IMR-90 (cell line): ENCODE data around the gene STK36. TPM values are rescaled to one million over a fixed set of nuclear protein-coding genes. Genes with fewer than 3 reads are reported as not detected.

Experiments used
- ATAC-seq: fragments of 200-7000 bp; cut with Tn5 transposase; 2 replicates; pipeline ENCODE4 v1.9.1; 2020; ENCODE audit warnings: low read depth, mild to moderate bottlenecking, moderate library complexity
- BruUV-seq: library from RNA; stranded (reverse); fragments of 400-500 nt; replicated peaks from 2 replicates; lab custom pipeline; 2021; lab: Mats Ljungman, UMichigan
- CTCF ChIA-PET: fragments of 300-600 bp; formaldehyde crosslinking; extraction: SDS; loops from one replicate; lab custom pipeline; 2021; ENCODE audit warnings: antibody characterized with exemption; lab: Yijun Ruan, JAX
- POLR2A ChIA-PET: fragments of 300-600 bp; sonication (Branson Sonifier 250); formaldehyde crosslinking; loops from one replicate; lab custom pipeline; 2022; ENCODE audit warnings: antibody characterized with exemption; ENCODE audit not compliant: unreplicated experiment; lab: Charles Lee
- DNase-seq: peaks from one replicate; pipeline ENCODE4 v3.0.0; 2013
- H2AFZ ChIP-seq: replicated peaks from 2 replicates; pipeline ENCODE3; 2013; ENCODE audit warnings: low read length, mild to moderate bottlenecking; ENCODE audit not compliant: poor library complexity
- H2AK5ac ChIP-seq: 2 replicates; pipeline ENCODE4 v1.6.1; 2013; ENCODE audit warnings: low read depth, low read length, inconsistent platforms
- H2AK9ac ChIP-seq: replicated peaks from 2 replicates; pipeline ENCODE3; 2013; ENCODE audit warnings: mild to moderate bottlenecking, low read depth, low read length, moderate library complexity; ENCODE audit not compliant: poor library complexity
- H2BK120ac ChIP-seq: 2 replicates; pipeline ENCODE4 v1.6.1; 2013; ENCODE audit warnings: low read depth, low read length, inconsistent platforms
- H2BK15ac ChIP-seq: 3 replicates; pipeline ENCODE4 v1.6.1; 2013; ENCODE audit warnings: low read depth, low read length, inconsistent platforms
- H2BK20ac ChIP-seq: 2 replicates; pipeline ENCODE4 v1.6.1; 2013; ENCODE audit warnings: low read depth, mild to moderate bottlenecking, inconsistent platforms, low read length, moderate library complexity
- H2BK5ac ChIP-seq: 2 replicates; pipeline ENCODE4 v1.6.1; 2013; ENCODE audit warnings: mild to moderate bottlenecking, low read depth, low read length, inconsistent platforms; ENCODE audit not compliant: poor library complexity, severe bottlenecking
- H3K14ac ChIP-seq: replicated peaks from 2 replicates; pipeline ENCODE4 v1.6.1; 2013; ENCODE audit warnings: low read depth, low read length, inconsistent platforms
- H3K18ac ChIP-seq: 2 replicates; pipeline ENCODE4 v1.6.1; 2013; ENCODE audit warnings: low read depth, low read length, control low read depth
- H3K23ac ChIP-seq: 2 replicates; pipeline ENCODE4 v1.6.1; 2013; ENCODE audit warnings: low read depth, low read length, inconsistent platforms
- H3K27ac ChIP-seq: 2 replicates; pipeline ENCODE4 v1.5.1; 2013; ENCODE audit warnings: mild to moderate bottlenecking, control low read depth, low read length; ENCODE audit not compliant: insufficient read depth
- H3K27me3 ChIP-seq: 2 replicates; pipeline ENCODE4 v1.6.1; 2013; ENCODE audit warnings: low read length; ENCODE audit not compliant: control insufficient read depth, insufficient read depth
- H3K36me3 ChIP-seq: 2 replicates; pipeline ENCODE4 v1.6.1; 2013; ENCODE audit warnings: low read length, mixed read lengths; ENCODE audit not compliant: control insufficient read depth, insufficient read depth
- H3K4ac ChIP-seq: 2 replicates; pipeline ENCODE4 v1.6.1; 2013; ENCODE audit warnings: low read depth, low read length, inconsistent platforms
- H3K4me1 ChIP-seq: 2 replicates; pipeline ENCODE4 v1.6.1; 2013; ENCODE audit warnings: low read length, mixed read lengths; ENCODE audit not compliant: control insufficient read depth, insufficient read depth
- H3K4me2 ChIP-seq: 2 replicates; pipeline ENCODE4 v1.6.1; 2013; ENCODE audit warnings: low read depth, mild to moderate bottlenecking, control low read depth, low read length, moderate library complexity
- H3K4me3 ChIP-seq: 2 replicates; pipeline ENCODE4 v1.5.1; 2013; ENCODE audit warnings: low read depth, mild to moderate bottlenecking, control low read depth, low read length, moderate library complexity; ENCODE audit not compliant: insufficient read depth
- H3K56ac ChIP-seq: 2 replicates; pipeline ENCODE4 v1.6.1; 2013; ENCODE audit warnings: low read length, inconsistent platforms; ENCODE audit not compliant: insufficient read depth; ENCODE audit errors: extremely low read depth
- H3K79me1 ChIP-seq, 2 experiments: 2 replicates each; pipeline ENCODE4 v1.6.1; 2013; ENCODE audit warnings: low read length in 2 of 2, inconsistent platforms in 1 of 2, low read depth in 1 of 2
- H3K9ac ChIP-seq: 2 replicates; pipeline ENCODE4 v1.6.1; 2013; ENCODE audit warnings: low read depth, low read length, control low read depth
- H3K9me1 ChIP-seq: 2 replicates; pipeline ENCODE4 v1.6.1; 2013; ENCODE audit warnings: low read length, inconsistent platforms; ENCODE audit not compliant: insufficient read depth
- H3K9me3 ChIP-seq: 2 replicates; pipeline ENCODE4 v1.6.1; 2013; ENCODE audit warnings: low read length; ENCODE audit not compliant: control insufficient read depth, insufficient read depth
- H4K20me1 ChIP-seq: 2 replicates; pipeline ENCODE4 v1.6.1; 2013; ENCODE audit warnings: low read length, inconsistent platforms; ENCODE audit not compliant: insufficient read depth
- H4K5ac ChIP-seq: 2 replicates; pipeline ENCODE4 v1.6.1; 2013; ENCODE audit warnings: mild to moderate bottlenecking, low read depth, low read length, control low read depth
- H4K8ac ChIP-seq, 2 experiments: 2 replicates each; pipeline ENCODE4 v1.6.1; 2013; ENCODE audit warnings: low read depth in 2 of 2, low read length in 2 of 2, control low read depth in 1 of 2, inconsistent platforms in 1 of 2
- H4K91ac ChIP-seq: 2 replicates; pipeline ENCODE4 v1.6.1; 2013; ENCODE audit warnings: low read depth, low read length, inconsistent platforms; ENCODE audit not compliant: insufficient read depth
- BHLHE40 ChIP-seq: fragments of 150-350 bp; IDR thresholded peaks from 2 replicates; pipeline ENCODE4 v1.6.1; 2016; ENCODE audit warnings: mild to moderate bottlenecking, low read depth, low read length
- CEBPB ChIP-seq: IDR thresholded peaks from 2 replicates; pipeline ENCODE4 v1.6.1; 2012; ENCODE audit warnings: low read depth, low read length, improper control_type of control experiment
- CHD1 ChIP-seq: IDR thresholded peaks from 2 replicates; pipeline ENCODE4 v1.6.1; 2012; ENCODE audit warnings: low read depth, low read length, improper control_type of control experiment
- ELK1 ChIP-seq: fragments of 150-350 bp; IDR thresholded peaks from 2 replicates; pipeline ENCODE4 v1.6.1; 2016; ENCODE audit warnings: low read depth, mild to moderate bottlenecking, low read length, moderate library complexity, borderline replicate concordance
- MAFK ChIP-seq: IDR thresholded peaks from 2 replicates; pipeline ENCODE4 v1.6.1; 2012; ENCODE audit warnings: low read depth, low read length, improper control_type of control experiment
- MAZ ChIP-seq: IDR thresholded peaks from 2 replicates; pipeline ENCODE4 v1.6.1; 2012; ENCODE audit warnings: low read depth, mild to moderate bottlenecking, low read length, improper control_type of control experiment, moderate library complexity, borderline replicate concordance
- POLR2A ChIP-seq: IDR thresholded peaks from 2 replicates; pipeline ENCODE4 v1.6.1; 2012; ENCODE audit warnings: mild to moderate bottlenecking, low read depth, low read length
- RFX5 ChIP-seq: IDR thresholded peaks from 2 replicates; pipeline ENCODE4 v1.8.0; 2012; ENCODE audit warnings: low read depth, mild to moderate bottlenecking, low read length, moderate library complexity
- SMC3 ChIP-seq: fragments of 150-350 bp; IDR thresholded peaks from 2 replicates; pipeline ENCODE4 v1.6.1; 2016; ENCODE audit warnings: low read depth, mild to moderate bottlenecking, antibody characterized with exemption, low read length, moderate library complexity
- USF2 ChIP-seq: fragments of 150-350 bp; IDR thresholded peaks from 2 replicates; pipeline ENCODE4 v1.6.1; 2017; ENCODE audit warnings: mild to moderate bottlenecking, antibody characterized with exemption, low read length, low read depth
- WGBS, 2 experiments: methylation state at CpG; one replicate each; pipeline versions ENCODE4 v1.1.5 to v1.1.7; 2013; ENCODE audit warnings: missing lambda C conversion rate in 2 of 2; ENCODE audit not compliant: insufficient read length in 1 of 2; ENCODE audit errors: extremely low coverage in 2 of 2; 5-methylcytosine and 5-hydroxymethylcytosine counted together
- dilution Hi-C: fragments of 300-500 bp; cut with HindIII; formaldehyde crosslinking; loops from one replicate; pipeline ENCODE4 v1.14.3; 2018; ENCODE audit warnings: low sequenced_read_pairs; ENCODE audit not compliant: unreplicated experiment
- in situ Hi-C: fragments of 300-500 bp; cut with MboI; formaldehyde crosslinking; loops from 3 replicates; pipeline ENCODE4 v1.14.3; 2019; ENCODE audit warnings: low sequenced_read_pairs, inconsistent platforms, mixed read lengths
- intact Hi-C: fragments of 100-400 bp; cut with micrococcal nuclease; formaldehyde crosslinking; loops from 2 replicates; pipeline ENCODE4 v1.10.0; 2022
- polyA plus RNA-seq, 3 experiments: library from polyadenylated mRNA; depleted of rRNA; stranded (reverse); fragments of >200 nt; gene quantifications; 2 replicates each; pipeline ENCODE4 v1.2.3, GENCODE V29; 2012; ENCODE audit warnings: low replicate concordance in 1 of 3
- total RNA-seq: library from RNA; depleted of rRNA; stranded (reverse); fragments of >200 nt; gene quantifications from 2 replicates; pipeline ENCODE4 v1.2.3, GENCODE V29; 2012

STK36 gene
- total and polyA plus RNA-seq, 2 of the 4 experiments (the other 2 are of a cell fraction): 17.6 to 44.5 TPM

GRCh38 chr2:218644721-218645120 is 27.2 kb upstream of the STK36 start:
- no CpG with 5 or more reads among the region's 11 CpGs for WGBS, 2 experiments
- no peak for DNase-seq
- POLR2A ChIA-PET: no interaction called here

More at GRCh38 chr2:218644721-218645120, 27.2 kb upstream of the STK36 start:
- peak overlapping the region; percentile 7 for H2BK5ac ChIP-seq
- no peak overlapping the region for H4K8ac ChIP-seq
- no peak overlapping the region for H3K9ac ChIP-seq
- ATAC-seq: no peak
- H2AK9ac ChIP-seq: peak overlapping the region; percentile 35
- H3K27me3 ChIP-seq: no peaks in the 10 kb centered on the region
- intact Hi-C loops: loop anchor here (5.0 to 10.0 kb wide), 2 partner anchors 170 to 352 kb away; partner anchors contain the start of gene TMBIM1
- no peak overlapping the region for H3K18ac ChIP-seq
- in situ Hi-C loops: no loop called here
- H4K91ac ChIP-seq: no peak overlapping the region
- no peaks in the 10 kb centered on the region for H3K9me1 ChIP-seq
- no TSS peak for BruUV-seq
- no peak overlapping the region for H2AFZ ChIP-seq
- dilution Hi-C loops: no loop called here
- no peak overlapping the region for H3K14ac ChIP-seq
- H3K36me3 ChIP-seq: peaks cover 72% of the 10 kb centered on the region
- H3K4me2 ChIP-seq: no peak overlapping the region
- no peak overlapping the region for H3K23ac ChIP-seq
- peaks cover 3% of the 10 kb centered on the region for H4K20me1 ChIP-seq
- no peak overlapping the region for H2BK120ac ChIP-seq
- no peak overlapping the region for H3K56ac ChIP-seq
- no peak overlapping the region for H2BK15ac ChIP-seq
- no peak overlapping the region for H4K5ac ChIP-seq
- no peak overlapping the region for H3K4me3 ChIP-seq
- H2BK20ac ChIP-seq: no peak overlapping the region
- no peaks in the 10 kb centered on the region for H3K9me3 ChIP-seq
- no peak overlapping the region for H2AK5ac ChIP-seq
- no peak overlapping the region for H3K27ac ChIP-seq
- no peak overlapping the region for H3K4ac ChIP-seq
- TF ChIP-seq ELK1 (no peak), BHLHE40 (no peak), POLR2A (no peak), RFX5 (no peak), USF2 (no peak), SMC3 (no peak), CHD1 (no peak), CEBPB (no peak), MAFK (no peak), MAZ (no peak)
- no peaks in the 10 kb centered on the region for H3K4me1 ChIP-seq
- H3K79me1 ChIP-seq: peaks cover 8 to 16% of the 10 kb centered on the region in 2 experiments; a peak in 3 of 4 replicates
- CTCF ChIA-PET: no interaction called here
